GM18519 (cell line): ENCODE measurements around the gene MAST4.

ENCODE experiments used
- ATAC-seq: cut with Tn5 transposase; IDR thresholded peaks from one replicate; pipeline ENCODE4 v1.9.1; 2021; ENCODE audit warnings: mild to moderate bottlenecking, moderate library complexity; ENCODE audit not compliant: unreplicated experiment, low FRiP score

Gene MAST4

DNA sequence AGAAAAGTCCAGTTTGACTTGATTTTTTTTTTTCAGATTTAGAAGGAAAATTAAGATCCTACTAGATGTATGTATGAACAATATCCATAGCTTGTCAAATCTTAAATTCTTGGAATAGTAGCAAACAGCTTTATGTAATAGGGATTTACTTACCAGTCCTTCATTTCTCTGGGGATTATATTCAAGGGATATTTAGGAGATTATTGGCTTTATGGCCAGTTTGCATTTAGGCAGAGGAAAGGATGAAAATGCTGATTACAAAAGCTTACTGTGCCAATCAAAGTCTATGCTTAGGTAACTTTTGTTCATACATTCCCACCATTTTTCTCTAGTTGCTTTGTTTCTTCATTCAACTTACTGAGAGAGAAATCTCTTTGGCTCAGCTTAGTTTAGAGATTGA is 47.9 kb downstream of the MAST4 start:
- no peak for ATAC-seq

DNA sequence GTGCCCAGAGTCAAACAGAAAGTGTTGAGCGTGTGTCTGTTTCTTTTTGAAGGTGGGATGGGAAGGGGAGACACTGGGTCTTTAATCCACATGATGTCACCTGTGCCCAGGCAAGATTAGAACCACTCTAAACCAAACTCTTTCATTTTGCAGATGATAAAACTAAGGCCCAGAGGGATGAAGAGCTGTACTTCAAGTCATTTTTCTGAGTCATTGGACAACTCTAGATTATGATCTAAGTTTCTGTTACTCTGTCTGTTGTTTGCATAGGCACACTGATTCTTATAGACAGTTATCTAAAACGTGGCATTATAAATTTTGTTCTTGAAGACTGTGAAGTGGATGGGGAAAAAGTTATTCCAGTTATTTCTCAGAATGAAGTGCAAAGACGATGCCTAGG is 48.8 kb downstream of the MAST4 start:
- no peak for ATAC-seq

- ATAC-seq: no peak
These were observed 50.4 kb downstream of the MAST4 start for GRCh38 chr5:66646570-66646969.

DNA sequence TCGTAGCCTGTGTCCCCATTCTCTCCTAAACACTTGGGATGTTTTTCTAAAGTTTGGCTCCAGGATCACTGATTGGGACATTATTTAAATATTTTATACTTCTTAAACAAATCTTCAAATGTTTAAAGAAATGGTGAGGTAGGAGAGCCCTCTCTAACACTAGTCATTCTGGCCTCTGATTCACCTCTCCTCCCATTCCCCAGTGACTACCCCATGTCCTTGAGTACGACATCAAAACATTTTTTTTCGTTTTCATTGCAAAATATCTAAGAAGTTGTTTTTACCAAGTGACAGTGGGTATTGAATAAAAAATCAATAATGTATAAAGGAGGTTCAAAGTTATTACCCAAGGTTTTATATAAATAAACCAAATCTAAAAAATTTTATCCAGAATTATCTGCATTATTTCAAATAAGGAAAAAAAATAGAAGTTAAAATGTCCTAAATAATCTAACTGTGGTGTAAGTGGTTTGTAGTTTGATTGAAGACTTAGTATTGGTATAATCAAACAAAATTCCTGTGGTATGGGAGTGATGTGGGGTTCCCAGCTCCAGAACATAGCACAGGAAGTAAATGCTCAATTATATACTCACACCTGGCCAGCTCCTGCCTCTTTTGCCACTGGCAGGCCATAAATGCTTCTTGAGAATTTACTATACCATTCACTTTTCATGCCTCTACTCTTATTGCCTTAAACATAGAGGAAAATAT is 51.1 kb downstream of the MAST4 start:
- no peak for ATAC-seq

- ATAC-seq: no peak
These were observed 56.6 kb downstream of the MAST4 start for GRCh38 chr5:66652818-66653217.

GRCh38 chr5:66653325-66653724 is 57.1 kb downstream of the MAST4 start:
- ATAC-seq: no peak

DNA sequence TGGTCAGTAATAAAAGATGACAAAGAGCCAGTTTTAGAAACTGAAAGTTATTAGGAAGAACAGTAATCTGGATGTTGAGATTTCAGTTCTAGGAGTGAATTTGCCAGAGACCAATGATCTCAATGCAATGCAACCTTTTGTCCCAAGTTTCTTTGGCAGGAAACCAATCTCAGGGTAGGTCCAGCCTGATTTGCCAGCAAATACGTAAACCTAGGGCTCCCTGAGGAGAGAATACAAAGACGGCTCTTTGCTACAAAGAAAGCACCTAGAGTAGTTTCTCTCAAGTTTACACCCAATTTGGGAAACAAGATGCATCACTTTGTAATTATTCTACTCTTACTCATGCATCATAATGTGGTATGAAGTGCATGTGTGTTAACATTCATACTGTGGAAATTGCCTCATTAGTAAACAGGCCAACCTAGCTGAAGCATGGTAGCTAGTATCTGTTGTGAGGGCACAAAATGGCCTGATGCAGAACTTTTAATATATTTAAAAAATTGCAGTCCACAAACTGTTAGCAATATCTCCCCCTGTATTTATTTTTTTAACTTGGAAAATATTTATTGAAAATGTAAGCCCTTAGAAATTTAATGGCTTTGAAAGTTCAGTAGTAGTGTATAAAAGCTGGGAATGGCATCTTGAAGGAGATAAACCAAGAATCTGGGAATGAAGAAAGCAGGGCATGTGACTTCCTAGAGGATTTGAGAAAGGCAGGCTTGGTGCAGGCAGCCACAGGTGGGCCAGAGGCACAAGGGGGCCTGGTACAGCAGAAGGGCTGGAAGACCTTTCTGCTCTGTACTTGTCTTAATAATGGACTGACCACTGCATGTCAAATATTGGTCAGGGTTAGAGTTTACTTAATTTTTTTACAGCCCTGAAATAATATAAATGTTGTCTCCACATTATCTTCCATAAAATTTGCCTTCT is 59.5 kb downstream of the MAST4 start:
- ATAC-seq: no peak

DNA sequence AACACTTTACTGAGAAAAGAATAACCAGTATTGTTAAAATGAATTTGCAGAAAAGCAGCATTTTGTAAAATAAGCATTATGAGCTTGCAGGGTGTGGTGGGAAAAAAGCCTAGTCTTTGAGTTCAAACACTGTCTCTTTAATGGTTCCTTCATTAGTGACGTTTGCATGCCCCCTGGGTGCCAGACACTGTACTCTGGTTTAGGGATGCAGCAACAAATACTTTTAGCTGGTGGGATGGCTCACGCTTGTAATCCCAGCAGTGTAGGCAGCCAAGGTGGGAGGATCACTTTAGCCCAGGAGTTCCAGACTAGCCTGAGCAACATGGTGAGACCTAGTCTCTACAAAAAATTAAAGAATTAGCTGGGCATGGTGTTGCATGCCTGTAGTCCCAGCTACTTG is 62.3 kb downstream of the MAST4 start:
- no peak for ATAC-seq

GRCh38 chr5:66659780-66660179 is 63.6 kb downstream of the MAST4 start:
- ATAC-seq: no peak

DNA sequence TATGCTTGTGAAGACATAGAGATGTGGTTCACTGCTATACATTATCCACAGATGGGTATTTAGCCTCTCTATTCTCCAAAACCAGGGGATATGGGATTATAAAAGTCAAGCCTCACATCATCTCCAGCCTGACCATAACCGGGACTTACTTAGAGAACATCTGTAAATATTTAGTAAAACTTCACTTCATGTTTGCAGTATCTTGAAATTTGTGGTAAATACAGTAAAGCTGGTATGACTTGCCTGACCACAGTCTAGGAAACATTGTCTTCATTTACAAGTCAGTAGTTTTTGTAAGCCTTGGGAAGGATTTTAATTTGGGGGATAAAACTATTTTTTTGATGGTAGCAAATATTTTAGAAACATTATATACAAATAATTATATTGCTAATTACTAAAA is 64.2 kb downstream of the MAST4 start:
- ATAC-seq: no peak

- ATAC-seq: no peak
These were observed 65.0 kb downstream of the MAST4 start for GRCh38 chr5:66661149-66661548.

DNA sequence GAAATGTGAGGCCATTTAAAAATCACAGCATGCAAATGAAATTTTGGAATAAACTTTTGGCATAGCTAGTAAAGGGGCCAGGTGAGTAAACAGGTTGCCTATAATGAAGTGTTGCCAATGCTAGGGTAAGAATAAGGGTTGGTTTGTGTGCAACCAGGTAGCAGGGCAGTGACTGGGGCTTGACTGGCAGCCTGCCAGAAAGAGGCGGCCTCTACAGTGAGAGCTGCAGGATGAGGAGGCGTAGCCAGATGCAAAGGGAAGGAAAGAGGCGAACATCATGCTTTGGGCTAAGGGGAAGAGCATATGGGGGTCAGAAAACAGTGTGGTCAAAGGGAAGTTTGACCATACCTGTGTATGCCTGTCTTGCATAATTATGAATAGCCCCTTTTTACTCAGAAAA is 70.6 kb downstream of the MAST4 start:
- no peak for ATAC-seq

- no peak for ATAC-seq
These were observed 73.1 kb downstream of the MAST4 start for GRCh38 chr5:66669086-66669861.

- ATAC-seq: no peak
These were observed 73.6 kb downstream of the MAST4 start for GRCh38 chr5:66669862-66670195.

GRCh38 chr5:66671305-66671704 is 75.1 kb downstream of the MAST4 start:
- ATAC-seq: no peak

DNA sequence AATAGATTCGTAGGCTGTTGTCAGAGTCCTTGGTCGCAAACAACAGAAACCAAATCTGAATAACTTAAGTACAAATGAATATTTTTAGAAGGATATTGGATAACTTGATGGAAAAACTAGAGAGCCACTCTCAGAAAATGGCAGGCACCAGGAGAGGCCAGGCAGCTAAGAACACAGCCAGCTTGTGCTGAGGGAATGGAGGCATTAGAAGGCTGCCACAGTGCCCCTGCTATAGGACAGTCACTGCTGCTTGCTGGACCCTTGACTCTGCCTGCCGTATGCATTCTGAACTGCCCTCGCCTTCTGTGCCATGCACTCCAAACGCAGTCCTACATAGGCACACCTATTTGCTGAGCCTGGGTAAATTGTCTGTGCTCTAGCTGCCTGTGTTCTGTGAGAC is 78.6 kb downstream of the MAST4 start:
- no peak for ATAC-seq

DNA sequence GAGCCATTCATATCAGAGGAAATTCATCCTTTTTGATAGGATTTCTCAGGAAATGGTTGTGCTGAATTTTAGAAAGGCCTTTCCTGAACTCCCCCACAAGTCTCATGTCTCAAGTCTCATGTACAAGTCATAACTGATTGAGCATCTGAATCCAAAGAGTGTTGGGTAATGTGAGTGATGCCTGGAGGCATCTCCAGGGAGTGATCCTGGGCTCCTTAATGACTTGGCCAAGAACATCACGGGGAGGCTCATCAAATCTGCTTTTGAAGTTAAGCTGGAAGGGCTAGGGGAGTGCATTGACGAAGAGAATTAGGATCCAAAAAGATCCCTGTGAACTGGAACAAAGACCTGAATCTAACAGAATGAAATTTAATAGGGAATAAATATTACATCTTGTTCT is 79.2 kb downstream of the MAST4 start:
- ATAC-seq: no peak

DNA sequence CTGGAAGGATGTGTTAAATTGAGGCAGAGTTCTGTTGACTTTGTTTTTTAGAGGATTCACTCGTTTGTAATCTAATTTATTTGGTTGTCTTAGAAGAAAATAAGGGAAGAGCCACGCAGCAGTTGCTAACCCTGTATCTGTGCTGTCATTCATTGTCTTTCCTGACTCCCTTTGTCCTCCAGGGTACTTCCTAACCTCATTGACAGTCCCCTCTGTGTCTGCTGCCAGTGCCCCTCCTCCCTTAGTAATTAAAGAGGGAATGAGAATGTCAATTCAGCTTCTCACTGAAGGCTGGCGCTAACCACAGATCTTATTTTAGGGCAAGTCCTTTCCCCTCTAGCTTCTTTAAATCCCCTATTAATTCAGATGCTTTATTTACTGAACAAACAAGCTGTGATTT is 84.0 kb downstream of the MAST4 start:
- no peak for ATAC-seq

DNA sequence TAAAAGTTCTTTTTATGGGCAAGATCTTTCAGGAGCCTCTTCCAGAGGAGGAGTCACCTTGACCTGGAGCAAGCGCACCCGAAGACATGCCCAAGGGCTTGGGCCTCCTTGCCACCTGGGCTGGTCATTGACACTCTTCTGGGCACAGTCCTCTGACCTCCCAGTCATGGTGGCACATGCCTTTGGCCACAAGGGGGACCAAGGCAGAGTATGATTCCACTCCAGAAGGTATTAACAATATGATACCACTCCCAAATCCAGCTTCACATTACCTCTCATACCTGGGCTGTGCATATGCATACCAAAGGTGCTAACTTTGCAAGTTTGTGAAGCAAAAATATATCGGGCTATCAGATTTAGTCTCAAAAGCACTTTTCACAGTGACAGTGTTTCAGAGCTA is 84.6 kb downstream of the MAST4 start:
- no peak for ATAC-seq

GRCh38 chr5:66684663-66685062 is 88.5 kb downstream of the MAST4 start:
- ATAC-seq: no peak

DNA sequence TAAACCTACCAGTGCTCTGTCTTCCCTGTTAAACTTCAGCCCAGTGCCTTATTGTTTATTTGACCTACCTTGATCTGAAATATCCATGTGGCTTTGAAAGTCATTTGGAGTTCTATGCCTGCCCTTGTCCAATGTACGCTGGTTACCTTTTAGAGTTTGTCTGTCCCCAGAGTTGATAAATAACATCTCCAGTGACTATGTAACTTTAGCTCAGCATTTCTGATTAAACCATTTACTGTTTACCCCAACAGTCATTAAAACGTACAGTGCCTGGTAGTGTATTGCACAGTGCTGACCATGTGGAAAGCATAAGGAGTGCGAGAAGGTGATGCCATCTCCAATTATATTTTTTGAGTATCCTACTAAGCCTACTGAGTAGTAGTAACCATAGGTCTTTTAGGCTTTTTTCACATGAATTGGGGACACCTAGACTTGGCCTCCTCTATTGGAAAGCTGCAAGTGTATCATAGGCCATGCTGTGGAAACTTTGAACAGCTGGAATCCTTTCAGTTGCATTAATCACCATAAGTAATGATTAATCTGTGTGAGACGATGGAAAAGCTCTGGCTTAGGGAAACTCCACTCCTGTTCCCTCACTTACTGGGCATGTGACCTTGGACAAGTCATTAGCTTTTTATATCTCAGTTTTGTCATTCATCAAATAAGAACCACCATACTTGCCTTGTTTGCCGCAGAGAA is 93.5 kb downstream of the MAST4 start:
- no peak for ATAC-seq
